GM06990 (cell line): ENCODE measurements around the gene SPTLC2.

Experiments
- DNase-seq: peaks from one replicate; pipeline ENCODE4 v3.0.0-alpha.2; 2011; ENCODE audit not compliant: insufficient read length; ENCODE audit errors: extremely low read depth
- H3K27me3 ChIP-seq: replicated peaks from 2 replicates; pipeline ENCODE4 v1.6.0; 2011; ENCODE audit warnings: low read length; ENCODE audit not compliant: control insufficient read depth, insufficient read depth
- H3K36me3 ChIP-seq: 2 replicates; pipeline ENCODE4 v1.5.1; 2011; ENCODE audit warnings: low read length; ENCODE audit not compliant: control insufficient read depth, insufficient read depth
- H3K4me3 ChIP-seq: replicated peaks from 2 replicates; pipeline ENCODE4 v1.5.1; 2011; ENCODE audit warnings: low read depth, mild to moderate bottlenecking, control low read depth, low read length
- CTCF ChIP-seq: IDR thresholded peaks from 2 replicates; pipeline ENCODE4 v1.5.1; 2011; ENCODE audit warnings: low read length, control low read depth, mild to moderate bottlenecking, inconsistent platforms; ENCODE audit not compliant: insufficient read depth, poor library complexity, severe bottlenecking

Gene SPTLC2

GRCh38 chr14:77654001-77654441 is 37.6 kb upstream of the SPTLC2 start:
- DNase-seq, result no peak
- H3K27me3 ChIP-seq, result no peaks in the 10 kb centered on the region; the same call in 1 of the 2 replicates
- TF ChIP-seq CTCF, result no peak
- H3K36me3 ChIP-seq, result no peaks in the 10 kb centered on the region
- no peak overlapping the region for H3K4me3 ChIP-seq

- no peak overlapping the region for H3K4me3 ChIP-seq
- H3K36me3 ChIP-seq, result no peaks in the 10 kb centered on the region
- DNase-seq, result no peak
- TF ChIP-seq CTCF, result no peak
- H3K27me3 ChIP-seq, result no peaks in the 10 kb centered on the region; the same call in 1 of the 2 replicates
Observed at GRCh38 chr14:77649326-77649725, 32.9 kb upstream of the SPTLC2 start.

GRCh38 chr14:77648520-77649200 is 32.2 kb upstream of the SPTLC2 start:
- Histone ChIP-seq H3K36me3 (no peaks in the 10 kb centered on the region), H3K27me3 (no peaks in the 10 kb centered on the region), H3K4me3 (no peak overlapping the region)
- no peak for TF ChIP-seq CTCF
- DNase-seq, result no peak

- Histone ChIP-seq H3K36me3 (no peaks in the 10 kb centered on the region), H3K4me3 (no peak overlapping the region), H3K27me3 (no peaks in the 10 kb centered on the region)
- DNase-seq, result no peak
- no peak for TF ChIP-seq CTCF
Observed at GRCh38 chr14:77647853-77648252, 31.4 kb upstream of the SPTLC2 start.

GRCh38 chr14:77646907-77647306 is 30.5 kb upstream of the SPTLC2 start:
- no peak for TF ChIP-seq CTCF
- DNase-seq, result no peak
- Histone ChIP-seq H3K27me3 (no peaks in the 10 kb centered on the region), H3K36me3 (no peaks in the 10 kb centered on the region), H3K4me3 (no peak overlapping the region)
